DMS79 treated with DMSO at 0.1 percent for 48 hours (cell line): ENCODE results near the gene IPO5.

ENCODE experiments used
- DNase-seq: peaks from one replicate; lab custom pipeline; 2025; lab: John Stamatoyannopoulos, UW

Gene IPO5

DNA sequence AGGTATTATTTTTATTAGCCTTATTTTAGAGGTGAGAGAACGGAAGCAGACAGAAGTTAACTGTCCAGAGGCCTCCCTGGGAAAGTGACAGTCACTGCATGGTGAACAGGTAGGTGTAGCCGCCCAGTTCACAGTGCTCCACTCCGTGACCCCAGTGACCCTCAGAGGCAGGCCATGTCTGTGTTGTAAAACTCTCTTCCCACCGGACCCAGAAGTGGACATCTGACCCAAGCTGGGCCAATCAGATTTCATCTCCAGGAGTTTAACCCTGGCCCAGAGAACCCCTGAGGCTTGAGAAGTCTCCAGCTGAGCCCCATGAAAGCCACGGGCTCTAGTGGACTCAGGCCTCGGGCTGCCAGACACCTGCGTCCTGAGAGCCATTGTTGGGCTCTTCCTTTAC is 105.8 kb downstream of the IPO5 start:
- DNase-seq, result no peak

DNA sequence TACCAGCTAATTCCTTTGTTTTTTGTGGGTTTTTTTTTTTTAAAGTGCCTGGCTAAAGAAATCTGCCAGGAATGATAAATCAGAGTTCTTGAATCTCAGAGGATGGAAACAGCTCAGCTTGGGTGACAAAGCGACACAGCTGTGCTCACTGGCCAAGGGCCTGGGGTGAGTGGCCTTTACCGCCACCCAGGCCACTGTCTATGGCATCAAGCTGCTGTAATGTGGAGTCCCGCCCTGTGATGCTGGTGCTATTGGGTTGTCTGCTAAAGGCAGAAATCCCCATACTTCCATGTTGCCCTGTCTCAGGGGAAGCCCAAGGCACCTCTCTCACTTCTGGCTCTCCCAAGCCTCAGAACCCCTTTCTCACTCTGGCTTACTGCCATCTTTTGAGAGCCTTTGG is 106.8 kb downstream of the IPO5 start:
- peak; percentile 25 for DNase-seq

- no peak for DNase-seq
Measured at GRCh38 chr13:98065468-98065867, 112.0 kb downstream of the IPO5 start.

DNA sequence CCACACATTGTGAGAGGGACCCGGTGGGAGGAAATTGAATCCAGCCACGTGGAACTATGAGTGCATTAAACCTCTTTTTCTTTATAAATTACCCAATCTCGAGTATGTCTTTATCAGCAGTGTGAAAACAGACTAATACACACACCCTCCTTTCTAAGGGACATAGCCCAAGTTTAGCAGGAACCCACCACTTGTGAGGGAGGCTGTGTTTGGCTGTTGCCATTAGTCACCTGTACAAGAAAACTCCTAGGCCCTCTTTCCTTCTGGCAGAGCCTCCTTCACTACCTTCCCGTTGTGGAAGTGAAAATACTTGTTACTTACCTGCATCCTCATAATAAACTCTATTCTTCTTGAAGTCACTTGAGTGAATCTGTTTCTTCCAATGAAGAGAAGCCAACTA is 113.2 kb downstream of the IPO5 start:
- no peak for DNase-seq

DNA sequence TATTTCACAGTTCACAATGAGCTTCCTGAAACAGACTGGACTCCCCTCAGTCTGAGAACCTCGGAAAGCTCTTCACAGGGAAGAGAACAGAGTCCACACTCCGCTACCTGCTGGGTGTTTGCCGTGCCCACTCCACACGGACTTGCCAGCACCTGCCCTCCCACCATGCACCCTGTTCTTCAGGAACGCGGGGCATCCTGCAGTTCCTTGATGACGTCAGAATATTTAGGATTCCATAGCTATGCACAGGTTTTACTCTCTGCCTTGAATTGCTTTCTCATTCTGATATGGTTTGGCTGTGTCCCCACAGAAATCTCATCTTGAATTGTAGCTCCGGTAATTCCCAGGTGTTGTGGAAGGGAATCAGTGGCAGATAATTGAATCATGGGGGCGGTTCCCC is 115.0 kb downstream of the IPO5 start:
- DNase-seq, result peak; percentile 52

GRCh38 chr13:98069985-98070384 is 116.5 kb downstream of the IPO5 start:
- no peak for DNase-seq

DNA sequence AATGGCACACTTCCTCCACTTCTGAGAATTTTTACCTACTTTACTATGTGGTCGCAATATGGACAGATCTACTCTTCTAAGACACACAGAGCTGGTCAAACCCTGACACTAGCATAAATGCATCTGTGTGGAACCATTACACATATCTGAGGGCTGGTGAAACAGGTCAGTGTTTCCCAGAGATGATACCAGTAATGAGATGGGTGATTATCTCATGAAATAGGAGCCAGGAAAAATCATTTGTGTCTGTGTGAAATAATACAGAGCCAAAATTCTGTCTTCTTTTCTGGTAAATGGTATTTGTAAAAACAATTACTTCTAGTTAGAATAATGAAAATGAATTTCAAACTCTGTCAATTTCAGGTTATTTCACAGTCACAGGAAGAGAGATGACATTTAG is 117.8 kb downstream of the IPO5 start:
- DNase-seq, result no peak

DNA sequence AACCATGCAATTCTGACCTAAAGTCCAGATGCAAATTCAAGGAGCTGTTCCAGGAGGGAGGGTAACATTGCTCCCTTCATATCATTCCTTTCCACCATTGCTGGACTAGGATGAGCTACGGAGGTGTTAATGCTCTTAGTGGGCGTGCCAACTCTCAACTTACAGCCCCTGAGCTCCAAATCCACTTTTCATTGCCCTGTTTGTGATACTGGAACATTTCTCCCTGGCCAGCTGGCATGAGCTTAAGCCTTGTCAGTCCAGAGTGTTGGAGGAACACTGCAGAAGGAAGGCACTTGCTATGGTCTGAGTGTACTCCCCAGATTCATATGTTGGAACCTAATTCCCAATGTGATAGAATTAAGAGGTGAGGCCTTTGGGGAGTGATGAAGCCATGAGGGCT is 119.0 kb downstream of the IPO5 start:
- DNase-seq, result no peak
